GM12891 (cell line): ENCODE data around the gene PLEKHG5.

Experiments used
- DNase-seq: peaks from one replicate; pipeline ENCODE4 v3.0.0; 2011; ENCODE audit warnings: low spot score; ENCODE audit not compliant: insufficient read length
- FAIRE-seq: peaks from 2 replicates; lab custom pipeline; 2011; peaks lifted over from hg19 to GRCh38; lab: Jason Lieb, UNC
- PAX5 ChIP-seq: IDR thresholded peaks from 2 replicates; pipeline ENCODE4 v1.6.1; 2011; ENCODE audit warnings: low read length, moderate library complexity, mild to moderate bottlenecking; ENCODE audit not compliant: insufficient read depth, severe bottlenecking
- POLR2A ChIP-seq: IDR thresholded peaks from 2 replicates; pipeline ENCODE4 v1.6.1; 2011; ENCODE audit warnings: low read depth, low read length, control low read depth
- POLR2AphosphoS5 ChIP-seq: IDR thresholded peaks from 2 replicates; pipeline ENCODE4 v1.6.1; 2011; ENCODE audit warnings: low read depth, low read length, control low read depth
- POU2F2 ChIP-seq: IDR thresholded peaks from 2 replicates; pipeline ENCODE4 v1.6.1; 2011; ENCODE audit warnings: low read depth, mild to moderate bottlenecking, control low read depth, low read length, moderate library complexity
- SPI1 ChIP-seq: IDR thresholded peaks from 2 replicates; pipeline ENCODE4 v1.6.1; 2011; ENCODE audit warnings: low read depth, low read length, control low read depth
- TAF1 ChIP-seq: IDR thresholded peaks from 2 replicates; pipeline ENCODE4 v1.6.1; 2011; ENCODE audit warnings: low read depth, low read length, control low read depth

PLEKHG5 gene

DNA sequence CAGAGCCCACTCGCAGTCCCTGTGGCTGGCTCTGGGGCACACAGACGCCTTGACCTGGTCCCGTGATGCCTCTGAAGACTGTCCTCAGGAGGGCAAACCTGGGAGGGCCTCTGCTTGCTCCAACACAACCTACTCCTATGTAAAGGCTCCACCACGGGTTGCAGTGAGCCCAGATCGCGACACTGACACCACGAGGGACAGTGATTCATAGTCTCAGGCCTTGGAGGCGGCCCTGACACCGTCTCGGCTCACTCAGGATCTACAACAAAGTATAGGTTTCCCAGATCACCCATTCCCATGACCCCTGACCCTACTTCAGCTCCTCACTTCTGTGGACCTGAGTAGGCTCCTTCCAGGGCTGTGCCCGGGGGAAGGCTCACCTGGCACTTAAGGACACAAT, 34.8 kb upstream of the PLEKHG5 start:
- FAIRE-seq (no peak), DNase-seq (no peak)
- TF ChIP-seq SPI1 (no peak), POLR2A (no peak), PAX5 (no peak), POU2F2 (no peak)

DNA sequence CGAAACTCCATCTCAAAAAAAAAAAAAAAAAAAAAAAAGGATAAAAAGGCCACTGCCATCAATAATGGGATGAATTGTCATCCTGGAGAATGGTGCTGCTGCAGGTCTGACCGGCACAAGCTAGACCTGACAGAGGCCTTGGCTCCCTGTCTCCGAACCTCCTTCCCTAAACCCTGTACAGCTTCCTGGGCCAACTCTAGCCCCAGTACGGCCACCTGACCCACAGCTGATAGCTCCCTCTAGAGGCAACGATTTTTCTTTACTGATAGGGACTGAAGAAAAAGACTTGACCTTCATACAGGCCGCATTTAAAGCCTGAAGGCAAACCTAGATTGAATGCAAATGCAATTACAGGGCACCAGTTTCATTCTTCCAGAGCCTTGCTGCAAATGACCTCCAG, 32.1 kb upstream of the PLEKHG5 start:
- DNase-seq (no peak), FAIRE-seq (peak; percentile 55)
- TF ChIP-seq TAF1 (no peak), POLR2AphosphoS5 (no peak), POU2F2 (no peak), POLR2A (no peak), SPI1 (no peak), PAX5 (no peak)

DNA sequence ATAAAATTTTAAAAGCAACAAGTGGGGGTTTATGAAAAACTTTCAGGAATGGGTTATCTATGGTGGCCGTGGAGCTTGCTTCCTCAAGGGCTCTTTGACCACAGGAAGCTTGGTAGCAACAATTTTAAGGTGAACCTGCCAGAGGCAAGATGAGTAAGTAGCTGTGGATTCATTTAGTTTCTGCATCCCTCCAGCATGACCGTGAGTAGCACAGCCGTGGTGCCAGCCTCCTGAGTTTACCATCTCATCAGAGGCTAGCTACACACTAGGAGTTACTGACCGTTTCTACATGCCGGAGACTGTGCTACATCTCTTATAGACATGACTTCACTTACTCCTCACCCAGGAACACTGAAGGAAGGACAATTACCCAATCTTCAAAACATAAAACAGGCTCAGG, 30.1 kb upstream of the PLEKHG5 start:
- TF ChIP-seq TAF1 = no peak
- no peak for TF ChIP-seq POLR2AphosphoS5
- no peak for TF ChIP-seq POLR2A
- no peak for TF ChIP-seq POU2F2
- no peak for TF ChIP-seq SPI1
- TF ChIP-seq PAX5 = no peak
- FAIRE-seq (no peak), DNase-seq (no peak)

DNA sequence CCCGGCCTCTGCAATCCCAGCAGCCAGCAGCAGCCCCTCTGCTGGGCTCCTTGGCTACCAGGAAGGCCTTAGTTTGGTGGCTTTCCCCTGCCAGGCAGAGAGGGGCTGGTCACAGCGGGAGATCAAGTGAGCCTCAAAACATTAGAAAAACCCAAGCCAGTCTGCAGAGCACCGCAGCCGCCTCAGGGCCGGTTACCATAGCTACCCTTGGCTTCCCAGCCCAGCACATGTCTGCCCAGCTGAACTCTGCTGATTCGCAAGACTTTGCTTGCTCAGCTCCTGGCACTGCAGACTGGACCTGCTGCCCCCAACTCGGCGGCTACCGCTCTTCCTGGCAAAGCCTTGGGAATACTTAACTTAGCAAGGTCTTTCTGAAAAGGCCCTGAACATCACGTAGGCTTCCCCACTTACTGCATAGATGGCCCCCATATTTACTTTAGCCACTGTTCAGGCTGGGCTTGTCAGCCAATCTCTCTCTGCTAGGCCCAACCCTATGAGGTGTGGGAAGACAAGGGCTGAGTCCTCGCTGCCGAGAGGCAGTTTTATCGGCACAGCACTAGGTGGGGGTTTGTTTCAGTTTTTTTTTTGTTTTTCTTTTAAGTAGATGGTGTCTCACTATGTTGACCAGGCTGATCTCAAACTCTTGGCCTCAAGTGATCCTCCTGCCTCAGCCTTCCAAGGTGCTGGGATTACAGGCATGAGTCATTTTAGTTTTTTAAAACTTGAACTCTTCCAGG, 28.6 kb upstream of the PLEKHG5 start:
- no peak for DNase-seq
- no peak for FAIRE-seq
- no peak for TF ChIP-seq PAX5
- no peak for TF ChIP-seq POU2F2
- TF ChIP-seq POLR2AphosphoS5 = no peak
- no peak for TF ChIP-seq SPI1
- no peak for TF ChIP-seq TAF1
- TF ChIP-seq POLR2A = no peak

GRCh38 chr1:6519491-6519934, 28.0 kb upstream of the PLEKHG5 start:
- TF ChIP-seq POLR2A (no peak), POU2F2 (no peak), PAX5 (no peak), SPI1 (no peak), TAF1 (no peak), POLR2AphosphoS5 (no peak)
- no peak for FAIRE-seq

GRCh38 chr1:6517435-6517851, 26.0 kb upstream of the PLEKHG5 start:
- DNase-seq = no peak
- TF ChIP-seq POLR2AphosphoS5 = no peak
- TF ChIP-seq SPI1 = no peak
- no peak for TF ChIP-seq POU2F2
- TF ChIP-seq PAX5 = no peak
- TF ChIP-seq TAF1 = no peak
- no peak for TF ChIP-seq POLR2A
- FAIRE-seq = no peak

More at GRCh38 chr1:6519491-6519934, 28.0 kb upstream of the PLEKHG5 start:
- no peak for DNase-seq

DNA sequence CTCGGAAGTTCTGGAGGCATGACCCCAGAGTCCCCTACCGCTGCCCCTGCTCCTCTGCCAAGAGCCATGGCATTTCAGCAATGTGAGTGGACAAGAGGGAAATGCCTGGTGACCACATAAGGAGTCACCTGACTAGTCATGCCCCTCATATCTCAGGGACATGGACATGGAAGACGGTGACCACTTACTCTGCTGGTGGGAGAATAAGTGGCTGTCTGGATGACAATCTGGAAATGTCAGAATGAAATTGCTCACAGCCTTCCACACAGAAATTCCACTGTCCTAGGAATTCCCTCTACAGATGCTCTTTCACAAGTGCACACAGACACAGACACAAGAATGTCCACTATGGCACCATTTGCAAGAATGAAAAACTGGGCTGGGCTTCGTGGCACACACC, 24.3 kb upstream of the PLEKHG5 start:
- TF ChIP-seq SPI1 (no peak), POLR2AphosphoS5 (no peak), TAF1 (no peak), POLR2A (no peak), PAX5 (no peak), POU2F2 (no peak)
- DNase-seq = no peak
- FAIRE-seq = no peak

DNA sequence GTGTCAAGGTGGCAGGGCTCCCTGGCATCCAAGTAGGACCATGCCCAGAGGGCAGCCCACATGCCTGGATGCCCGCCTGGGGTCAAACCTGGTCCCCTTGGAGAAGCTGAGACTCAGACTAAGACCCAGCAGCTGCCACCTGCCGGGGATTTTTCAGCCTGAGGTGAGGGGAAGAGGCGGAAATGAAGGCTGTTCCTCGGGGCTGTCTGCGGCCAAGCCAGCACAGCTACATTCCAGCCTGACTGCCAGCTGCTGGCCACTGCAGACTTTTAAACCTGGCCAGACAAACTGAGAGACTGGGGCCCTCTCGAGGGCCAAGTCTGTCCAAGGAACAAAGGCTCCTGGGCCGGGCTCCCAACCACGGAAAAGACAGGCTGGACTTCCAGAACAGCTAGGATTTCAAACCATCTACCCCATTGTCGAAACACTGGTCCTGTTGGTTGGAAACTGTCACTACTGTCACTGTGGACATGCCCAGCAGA, 21.9 kb upstream of the PLEKHG5 start:
- FAIRE-seq = no peak
- TF ChIP-seq POU2F2 = no peak
- no peak for TF ChIP-seq PAX5
- no peak for TF ChIP-seq TAF1
- no peak for TF ChIP-seq POLR2A
- TF ChIP-seq POLR2AphosphoS5 = no peak
- no peak for TF ChIP-seq SPI1

DNA sequence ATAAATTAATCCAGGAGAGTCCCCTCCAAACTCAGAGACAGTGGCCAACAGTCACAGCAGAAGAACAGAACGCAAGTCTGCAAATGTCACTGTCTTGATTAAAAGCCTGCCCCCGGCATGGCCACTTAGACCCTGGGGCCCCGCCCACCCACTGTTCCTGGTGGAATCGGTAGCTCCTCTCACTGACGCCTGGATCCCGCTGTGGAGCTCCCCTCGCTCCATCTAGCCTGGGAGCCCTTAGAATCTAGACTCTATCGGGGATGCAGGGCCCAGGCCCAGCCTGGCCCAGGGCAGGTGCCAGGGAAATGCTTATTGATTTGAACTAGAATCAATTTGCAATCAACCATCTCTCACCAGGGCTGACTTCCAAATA, 21.4 kb upstream of the PLEKHG5 start:
- TF ChIP-seq PAX5 (no peak), TAF1 (no peak), POLR2AphosphoS5 (no peak), SPI1 (no peak), POU2F2 (no peak), POLR2A (no peak)
- DNase-seq = no peak
- FAIRE-seq = no peak

More for the DNA sequence above, 21.9 kb upstream of the PLEKHG5 start:
- DNase-seq = no peak
